ENCODE data around the gene PRUNE2.

- TF ChIP-seq CTCF (IDR thresholded peaks at IDR 0.05) (no peak), POLR2A (IDR thresholded peaks at IDR 0.05) (no peak)
These were observed 251.9 kb downstream of the PRUNE2 start for GRCh38 chr9:76654051-76654461.
